ENCODE measurements around the gene PSAPL1.

Gene PSAPL1

DNA sequence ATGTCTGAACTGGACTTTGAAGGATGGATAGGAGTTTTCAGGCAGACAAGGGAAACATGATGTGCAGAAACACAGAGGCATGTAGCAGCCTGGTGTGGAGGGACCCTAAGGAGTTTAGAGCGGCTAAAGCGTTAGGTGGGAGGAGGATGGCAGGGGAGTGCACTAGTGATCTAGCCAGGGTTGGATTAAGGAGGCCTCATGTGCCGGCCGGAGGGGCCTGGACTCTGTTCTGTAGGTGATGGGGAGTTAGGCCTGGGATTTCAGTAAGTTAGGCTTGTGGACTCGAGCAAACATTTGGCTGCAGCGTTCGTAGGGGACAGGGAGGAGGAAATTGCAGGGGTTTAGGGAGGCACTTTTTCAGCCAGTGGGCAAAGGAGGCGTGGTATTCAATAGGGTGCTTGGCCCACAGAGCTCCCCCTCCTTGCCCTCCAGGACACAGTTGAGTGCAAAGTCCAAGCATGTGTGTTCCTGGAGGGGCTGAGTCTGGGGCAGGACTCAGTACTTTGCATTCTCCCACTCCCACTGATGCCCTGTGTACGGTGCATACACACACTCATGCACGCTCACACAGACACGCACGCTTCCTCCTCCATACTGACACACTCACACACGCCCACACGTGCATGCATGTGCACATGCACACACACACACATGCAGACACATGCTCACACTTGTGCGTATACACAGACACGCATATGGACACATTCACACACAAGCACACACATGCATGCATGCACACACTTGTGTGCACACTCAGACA lies 18.6 kb downstream of the PSAPL1 start:
- no peak for DNase-seq

DNA sequence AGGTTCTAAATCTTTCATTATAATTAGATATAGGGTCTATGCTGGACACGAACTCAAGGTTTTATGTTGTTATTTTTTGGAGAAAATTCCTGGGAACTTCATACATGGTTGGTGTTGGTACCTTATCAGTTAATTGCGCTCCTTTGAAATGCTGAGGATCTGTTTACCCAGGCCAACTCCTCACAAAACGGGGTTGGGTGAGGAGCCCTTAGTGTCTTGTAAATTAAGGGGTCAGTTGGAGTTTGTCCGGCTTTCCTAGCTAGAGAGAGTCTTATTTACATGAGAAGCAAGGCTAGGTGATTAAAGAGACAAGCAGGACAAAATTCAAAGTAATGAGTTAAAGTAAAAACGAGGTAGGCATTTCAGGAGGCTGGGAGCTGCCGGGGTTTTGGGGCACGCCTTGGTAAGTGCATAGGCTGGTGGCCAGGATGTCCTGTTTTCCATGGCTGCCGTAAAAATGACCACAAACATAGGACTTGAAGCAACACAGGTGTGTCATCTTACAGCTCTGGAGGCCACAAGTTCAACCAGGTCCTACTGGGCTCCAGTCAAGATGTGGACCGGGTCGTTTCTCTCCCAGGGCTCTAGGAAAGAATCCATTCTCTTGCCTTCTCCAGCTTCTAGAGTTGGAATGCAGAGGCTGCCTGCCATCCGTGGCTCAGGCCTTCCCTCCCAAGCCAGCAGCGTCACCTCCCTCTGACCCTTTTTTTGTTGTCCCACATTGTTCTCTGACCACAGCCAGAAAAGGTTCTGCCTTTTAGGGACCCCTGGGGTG lies 19.8 kb downstream of the PSAPL1 start:
- DNase-seq = no peak

DNA sequence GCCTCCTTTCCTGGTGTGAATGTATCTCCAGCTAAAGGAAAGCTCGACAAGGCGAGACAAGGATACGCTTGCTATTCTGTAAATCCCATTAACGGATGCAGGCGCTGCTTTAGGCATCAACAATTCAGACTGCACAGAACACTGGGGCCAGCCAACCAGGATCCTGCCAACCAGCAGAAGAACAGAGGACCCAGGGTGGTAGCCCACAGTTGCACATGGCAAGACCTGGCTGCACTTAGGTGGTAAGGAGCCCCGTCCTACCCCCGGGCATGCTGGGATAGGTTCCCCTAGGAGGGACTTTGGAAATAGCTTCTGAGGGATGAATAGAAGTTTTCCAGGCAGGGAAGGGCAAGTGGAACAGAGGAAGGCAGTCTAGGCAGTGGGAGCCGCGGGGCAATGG lies 20.7 kb downstream of the PSAPL1 start:
- DNase-seq = no peak

DNA sequence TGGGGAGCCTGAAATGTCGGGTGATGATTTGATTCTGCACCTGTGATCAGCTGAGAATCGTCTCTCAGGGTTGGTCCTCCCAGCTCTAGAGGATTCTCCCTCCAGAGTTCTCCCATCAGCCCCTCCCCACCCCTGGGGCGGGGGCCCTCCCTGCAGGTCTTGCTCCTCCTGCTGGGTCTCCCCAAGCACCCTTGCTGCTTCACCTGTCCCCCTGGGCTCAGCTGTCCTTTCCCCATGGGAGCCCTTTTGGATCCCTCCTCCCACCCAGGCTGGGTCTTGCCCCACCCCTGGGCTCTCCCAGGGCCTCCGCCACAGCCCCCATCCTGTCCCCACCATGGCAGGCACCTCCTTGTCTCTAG lies 22.2 kb downstream of the PSAPL1 start:
- DNase-seq = no peak

DNA sequence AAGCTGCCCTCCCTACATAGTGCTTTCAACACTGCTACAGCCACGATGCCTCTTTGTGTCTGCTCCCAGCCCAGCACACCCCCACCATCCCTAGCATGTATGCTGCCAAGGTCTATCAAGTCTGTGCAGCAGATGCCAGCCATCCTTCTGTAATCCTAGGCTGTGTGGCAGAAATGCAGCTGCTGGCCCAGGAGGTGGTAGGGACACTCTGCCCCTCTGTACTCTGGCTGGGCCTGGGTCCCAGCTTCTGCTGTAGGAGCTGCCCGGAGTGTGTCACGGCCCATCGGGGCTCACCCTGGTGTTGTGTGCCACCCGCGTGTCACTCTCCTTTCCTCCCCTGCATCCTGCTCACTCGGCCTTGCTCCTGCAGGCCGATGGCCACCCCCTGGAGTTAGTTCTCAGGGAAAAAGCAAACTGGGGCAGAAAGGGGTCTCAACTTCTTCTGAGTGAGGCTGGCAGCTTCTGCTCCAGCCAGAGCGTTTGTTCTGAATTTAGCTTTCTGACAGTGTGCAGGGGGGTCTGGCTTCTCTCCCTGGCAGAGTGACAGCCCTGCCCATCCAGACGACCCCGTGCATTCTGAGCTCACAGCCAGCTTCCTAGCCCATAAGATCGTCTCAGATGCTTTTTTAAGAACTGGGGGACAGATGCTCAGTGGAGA lies 22.7 kb downstream of the PSAPL1 start:
- no peak for DNase-seq

DNA sequence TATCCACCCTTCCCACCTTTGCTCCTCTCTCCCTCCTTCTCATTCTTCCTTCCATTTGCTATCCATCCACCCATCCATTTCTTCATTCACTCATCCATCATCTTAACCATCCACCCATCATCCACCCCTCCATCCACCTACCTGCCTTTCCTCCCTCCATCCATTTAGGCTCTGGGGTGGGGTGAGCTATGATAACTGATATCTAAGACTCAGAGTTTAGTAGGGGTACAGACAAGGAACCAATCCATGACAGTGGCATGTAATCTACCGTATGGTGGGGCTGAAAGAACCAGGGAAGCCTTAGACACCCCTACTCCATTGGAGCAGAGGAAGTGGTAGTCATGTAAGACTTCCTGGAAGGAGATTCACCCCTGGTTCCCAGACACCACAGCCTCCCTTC lies 23.2 kb downstream of the PSAPL1 start:
- DNase-seq = no peak

DNA sequence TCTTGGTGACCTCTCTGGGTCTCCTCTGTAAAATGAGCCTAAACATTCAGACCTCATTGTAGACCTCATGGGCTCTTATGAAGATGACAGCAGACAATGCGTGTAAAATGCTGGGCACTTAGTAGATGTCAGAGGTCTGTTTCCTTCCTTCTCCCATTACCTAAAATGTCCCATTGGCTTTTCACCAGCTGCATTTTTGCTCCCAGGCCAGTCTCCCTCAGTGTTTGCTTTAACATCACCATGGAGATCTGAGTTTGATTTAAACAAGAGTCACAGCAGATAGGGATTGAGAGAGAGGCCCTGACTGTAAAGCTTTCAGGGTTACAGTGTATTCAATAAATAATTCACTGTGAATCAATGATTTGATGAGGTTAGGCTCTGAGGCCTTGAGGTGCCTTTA lies 24.3 kb downstream of the PSAPL1 start:
- no peak for DNase-seq

DNA sequence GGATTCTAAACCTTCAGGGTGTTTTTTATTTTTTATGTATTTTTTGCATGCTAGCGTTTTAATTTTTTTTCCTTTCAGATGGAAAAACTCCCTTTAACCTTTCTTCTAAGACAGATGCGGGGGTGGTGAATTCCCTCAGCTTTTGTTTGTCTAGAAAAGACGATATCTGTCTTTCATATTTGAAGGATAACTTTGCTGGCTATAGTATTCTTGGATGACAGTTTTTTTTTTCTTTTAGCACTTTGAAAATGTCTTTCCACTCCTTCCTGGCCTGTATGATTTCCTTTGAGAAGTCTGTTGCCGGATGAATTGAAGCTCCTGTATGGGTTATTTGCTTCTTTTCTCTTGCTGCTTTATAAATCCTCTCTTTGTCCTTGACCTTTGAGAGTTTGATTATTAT lies 26.6 kb downstream of the PSAPL1 start:
- no peak for DNase-seq

DNA sequence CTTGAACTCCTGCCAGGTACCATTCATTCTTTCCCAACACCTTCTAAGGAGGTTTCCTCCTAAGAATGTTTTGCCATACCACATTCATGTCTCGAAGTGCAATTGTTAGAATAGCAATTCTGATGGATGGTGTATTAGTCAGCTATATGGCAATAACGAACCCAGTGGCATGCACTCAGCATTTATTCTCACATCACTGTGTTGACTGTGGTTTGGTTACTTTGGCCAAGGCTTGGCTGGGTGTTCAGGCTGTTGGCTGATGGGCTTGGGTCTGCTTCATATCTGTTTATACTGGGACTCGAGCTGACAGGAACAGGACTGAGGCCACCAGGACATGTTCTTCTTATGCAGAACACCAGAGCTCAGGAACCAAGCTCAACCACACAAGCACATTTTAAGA lies 31.7 kb downstream of the PSAPL1 start:
- no peak for DNase-seq

DNA sequence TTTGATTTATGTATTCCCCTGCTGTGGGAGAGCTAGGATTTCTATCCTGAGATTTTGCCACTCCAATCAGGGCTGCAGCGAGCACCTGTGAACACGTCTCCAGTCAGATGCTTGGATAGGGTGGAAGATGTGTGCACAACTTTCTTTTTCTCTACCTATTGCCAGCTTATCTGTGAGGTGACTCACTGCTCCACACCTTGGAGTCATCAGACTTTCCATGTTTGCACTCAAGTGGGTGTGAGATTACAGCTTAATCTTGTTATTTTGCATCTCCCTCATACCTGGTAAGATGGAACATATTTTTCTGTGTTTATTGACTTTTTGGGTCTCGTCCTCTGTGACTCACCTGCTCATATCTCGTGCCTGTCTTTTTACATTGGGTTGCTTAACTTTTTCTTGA lies 32.2 kb downstream of the PSAPL1 start:
- no peak for DNase-seq

DNA sequence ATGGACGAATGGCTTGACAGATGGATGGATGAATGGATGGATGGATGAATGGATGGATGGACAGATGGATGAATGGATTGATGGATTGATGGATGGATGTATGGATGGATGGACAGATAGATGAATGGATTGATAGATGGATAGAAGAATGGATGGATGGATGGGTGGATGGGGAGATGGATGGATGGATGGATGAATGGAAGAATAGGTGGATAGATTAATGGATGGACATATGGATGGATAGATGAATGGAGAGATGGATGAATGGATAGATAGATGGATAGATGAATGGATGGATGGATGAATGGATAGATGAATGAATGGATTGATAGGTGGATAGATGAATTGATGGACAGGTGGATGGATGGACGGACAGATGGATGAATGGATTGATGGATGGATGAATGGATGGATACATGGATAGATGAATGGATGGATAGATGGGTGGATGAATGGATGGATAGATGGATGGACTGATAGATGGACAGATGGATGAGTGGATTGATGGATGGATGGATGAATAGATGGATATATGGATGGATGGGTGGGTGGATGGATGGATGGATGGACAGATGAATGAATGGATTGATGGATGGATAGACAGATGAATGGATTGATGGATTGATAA lies 33.9 kb downstream of the PSAPL1 start:
- no peak for DNase-seq

DNA sequence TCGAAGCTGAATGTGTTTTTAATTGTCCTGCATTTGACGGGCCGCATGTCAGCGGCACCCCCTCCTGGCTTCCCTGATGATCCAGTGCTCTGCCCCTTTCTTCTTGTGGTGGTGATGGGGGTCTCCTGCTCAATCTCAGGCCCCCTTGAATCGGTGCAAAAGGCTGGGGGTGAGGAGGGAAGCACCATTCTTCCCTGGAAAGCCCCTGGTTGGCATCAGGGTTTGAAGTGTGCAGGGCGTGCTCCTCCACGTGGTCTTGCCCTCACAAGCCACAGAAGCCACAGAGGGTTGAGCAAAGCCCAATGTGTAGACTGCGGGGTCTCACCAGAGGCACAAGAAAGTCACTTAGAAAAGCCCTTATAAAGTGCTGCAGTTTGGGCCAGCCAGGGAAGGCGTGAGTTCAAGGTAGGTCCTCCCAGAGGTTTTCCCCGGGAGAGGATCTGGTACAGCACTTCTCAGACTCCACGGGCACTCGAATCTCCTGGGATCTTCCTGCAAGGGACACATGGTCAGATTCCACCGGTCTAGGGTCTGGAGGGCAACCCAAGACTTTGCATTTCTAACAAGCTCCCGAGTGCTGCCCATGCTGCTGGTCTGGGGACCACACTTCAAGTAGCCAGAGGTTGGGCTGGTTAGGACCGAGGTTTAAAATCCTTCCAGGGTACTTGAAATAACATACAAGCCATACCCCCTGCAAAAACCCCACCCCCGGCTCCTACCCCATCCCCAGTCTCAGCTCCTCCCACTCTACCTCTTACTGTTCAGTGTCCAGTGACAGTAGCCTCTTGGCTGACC lies 35.1 kb downstream of the PSAPL1 start:
- no peak for DNase-seq

DNA sequence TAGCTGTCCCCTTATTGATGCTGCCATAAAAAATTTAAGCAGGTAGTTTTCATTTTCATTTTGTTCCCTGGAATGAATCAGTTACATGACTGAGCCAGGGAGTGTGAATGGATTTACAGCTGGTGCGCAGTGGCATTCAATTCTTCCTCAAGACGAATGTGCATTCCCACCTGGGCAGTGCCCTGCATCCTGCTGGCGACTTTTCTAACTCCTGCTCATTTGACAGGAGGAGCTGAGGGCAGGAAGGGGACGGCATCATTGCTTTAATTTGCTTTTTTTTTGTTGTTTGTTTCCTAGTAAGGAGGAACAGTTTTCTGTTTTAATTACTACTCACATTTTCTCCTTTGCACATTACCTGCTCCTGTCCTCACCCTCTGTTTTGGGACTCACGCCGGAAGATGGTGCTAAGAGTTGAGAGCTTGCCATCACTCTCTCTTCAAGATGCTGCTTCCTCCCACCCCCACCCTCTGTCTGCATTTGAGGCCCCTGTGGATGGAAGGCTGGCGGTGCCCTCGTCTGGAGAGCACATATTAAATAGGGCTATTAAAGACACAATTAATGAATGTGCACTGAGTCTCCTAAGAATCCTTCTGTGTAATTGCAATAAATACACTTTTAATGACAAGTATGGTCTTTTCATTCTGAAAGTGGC lies 35.8 kb downstream of the PSAPL1 start:
- no peak for DNase-seq

DNA sequence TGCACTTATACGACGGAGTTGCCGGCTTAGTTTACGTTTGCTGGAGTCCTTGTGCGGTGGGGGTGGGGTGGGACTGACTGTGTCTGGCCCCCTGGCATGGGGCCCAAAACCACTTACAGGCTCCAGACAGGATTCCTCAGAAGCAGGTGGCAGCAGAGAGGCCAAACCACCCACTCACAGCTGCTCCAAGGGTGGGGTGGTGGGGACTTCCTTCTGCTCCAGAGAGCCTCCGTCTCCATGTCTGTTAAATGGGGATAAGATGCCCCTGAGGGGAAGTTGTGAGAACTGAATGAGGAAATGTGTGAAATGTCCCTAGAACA lies 36.7 kb downstream of the PSAPL1 start:
- peak; percentile 15 for DNase-seq

DNA sequence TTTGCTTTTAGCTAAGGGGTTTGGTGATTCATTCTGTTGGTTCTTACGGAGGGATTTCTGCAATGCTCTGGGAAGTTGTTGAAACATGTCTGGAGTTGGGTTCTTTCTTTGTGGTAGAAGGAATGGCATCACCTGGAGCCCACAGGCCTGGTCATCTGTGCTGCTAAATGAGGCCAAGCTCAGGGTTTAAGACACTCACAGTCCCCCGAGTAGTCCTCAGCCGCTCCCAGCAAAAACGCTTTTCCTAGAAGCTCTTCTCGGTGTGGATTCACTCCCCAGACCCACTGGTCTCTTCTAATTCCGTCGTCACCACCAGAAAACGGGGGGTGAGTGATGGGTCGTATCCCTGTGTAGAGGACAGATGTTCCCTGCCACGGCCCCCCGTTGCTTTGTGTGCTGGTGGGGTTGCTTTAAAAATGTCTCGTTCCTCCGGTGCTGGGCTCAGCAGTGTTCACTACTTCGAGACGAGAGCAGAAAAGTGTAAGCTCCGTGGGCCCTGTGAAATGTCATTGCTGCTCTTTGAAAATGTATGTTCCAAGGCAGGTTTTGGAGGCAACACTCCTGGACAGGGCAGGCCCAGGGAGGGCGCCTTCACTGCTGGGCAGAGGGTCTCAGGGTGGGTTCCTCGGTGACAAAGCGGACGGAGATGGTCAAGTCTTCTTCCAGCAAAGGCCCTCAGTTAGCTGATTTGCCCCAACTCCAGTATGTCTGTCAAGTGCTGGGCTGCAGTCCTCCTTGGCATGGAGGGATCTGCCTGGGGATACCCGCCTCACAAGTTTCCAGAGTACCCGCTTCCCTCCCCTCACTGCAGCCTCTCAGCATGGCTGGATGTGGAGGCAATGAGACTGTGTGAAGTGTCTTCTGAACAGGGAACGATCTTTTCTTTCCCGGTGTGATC lies 37.3 kb downstream of the PSAPL1 start:
- no peak for DNase-seq

DNA sequence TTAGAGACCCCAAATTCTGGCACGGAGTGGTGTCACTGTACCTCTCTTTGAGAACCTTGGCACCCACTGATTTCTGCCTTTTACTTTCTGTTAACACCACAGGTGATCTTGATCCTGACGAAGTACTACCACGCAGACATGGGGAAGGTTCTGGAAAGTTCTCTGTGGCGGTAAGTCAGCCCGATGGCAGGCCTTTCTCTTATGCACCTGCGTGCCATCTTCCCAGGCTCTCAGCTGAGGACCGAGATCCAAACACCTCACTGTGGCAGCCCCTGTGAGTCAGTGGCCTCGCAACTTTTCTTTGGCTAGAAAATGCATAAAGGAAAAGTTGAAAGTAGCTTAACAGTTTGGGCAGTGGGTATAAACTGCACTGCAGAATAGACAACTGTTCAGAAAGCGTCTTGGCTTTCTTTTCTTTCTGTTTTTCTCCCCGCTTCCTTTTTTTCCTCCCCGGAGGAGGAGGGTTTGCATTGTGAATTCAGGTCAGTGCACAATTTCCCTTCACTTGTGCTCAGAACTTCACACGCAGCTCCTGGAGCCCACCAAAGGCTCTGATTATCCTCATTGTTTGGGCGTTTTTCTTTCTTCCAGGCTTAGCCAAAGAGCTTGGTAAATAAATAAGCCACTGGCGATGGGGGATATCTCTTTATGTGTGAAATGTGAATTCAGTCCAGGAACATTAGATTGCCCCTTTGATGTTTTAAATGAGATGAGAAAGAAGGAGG lies 38.4 kb downstream of the PSAPL1 start:
- no peak for DNase-seq

DNA sequence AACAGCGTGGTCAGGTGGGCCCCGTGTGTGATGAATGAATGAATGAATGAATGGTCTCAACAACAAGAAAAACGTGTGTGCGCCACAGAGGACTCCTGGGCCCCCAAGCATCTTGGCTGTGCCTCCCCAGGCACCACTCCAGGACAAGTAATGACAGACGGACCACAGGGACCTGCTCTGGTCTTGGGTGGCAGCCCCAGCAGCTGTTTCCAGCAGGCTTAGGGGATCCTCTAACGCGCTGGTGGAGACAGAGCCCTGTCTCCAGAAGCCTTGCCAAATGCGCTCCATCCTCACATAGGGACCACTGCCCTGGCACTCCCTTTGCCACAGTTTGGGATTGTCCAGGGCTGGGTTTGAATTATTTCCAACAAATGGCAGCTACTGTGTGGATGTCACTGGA lies 39.1 kb downstream of the PSAPL1 start:
- DNase-seq = no peak

DNA sequence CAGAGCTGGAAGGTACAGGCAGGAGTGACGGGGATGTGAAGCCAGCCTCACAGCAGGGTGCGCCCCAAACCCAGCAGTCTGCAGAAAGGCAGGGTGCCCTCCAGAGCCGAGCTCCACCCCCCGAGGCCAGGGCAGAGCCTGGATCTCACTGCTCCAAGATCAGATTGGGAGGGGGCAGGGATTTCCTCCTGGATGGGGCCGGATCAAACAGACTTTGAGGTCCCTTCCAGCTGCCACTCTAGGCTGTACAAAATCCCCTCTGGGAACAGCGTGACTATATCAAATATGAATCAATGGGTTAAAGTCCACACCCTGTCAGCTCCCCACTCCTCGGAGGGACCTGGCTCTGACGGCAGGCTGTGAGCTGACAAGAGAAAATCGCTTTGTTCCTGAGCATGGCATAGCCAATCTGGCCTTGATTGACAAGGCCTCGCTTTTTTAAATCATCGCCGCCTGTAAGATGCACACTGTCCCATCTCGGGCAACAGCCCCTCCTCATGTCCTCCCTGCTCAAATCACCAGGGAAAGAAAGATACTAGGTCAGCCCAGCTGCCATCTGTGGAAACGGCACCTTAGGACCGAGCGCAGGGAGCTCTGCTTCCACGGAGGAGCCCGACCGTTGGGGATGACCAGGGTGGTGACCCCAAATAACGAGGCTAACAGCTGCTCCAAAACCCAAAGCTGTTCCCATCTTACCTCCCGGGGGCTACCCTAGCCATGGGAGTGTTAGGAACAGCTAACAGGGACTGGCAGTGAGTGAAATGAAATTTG lies 39.9 kb downstream of the PSAPL1 start:
- DNase-seq = no peak

DNA sequence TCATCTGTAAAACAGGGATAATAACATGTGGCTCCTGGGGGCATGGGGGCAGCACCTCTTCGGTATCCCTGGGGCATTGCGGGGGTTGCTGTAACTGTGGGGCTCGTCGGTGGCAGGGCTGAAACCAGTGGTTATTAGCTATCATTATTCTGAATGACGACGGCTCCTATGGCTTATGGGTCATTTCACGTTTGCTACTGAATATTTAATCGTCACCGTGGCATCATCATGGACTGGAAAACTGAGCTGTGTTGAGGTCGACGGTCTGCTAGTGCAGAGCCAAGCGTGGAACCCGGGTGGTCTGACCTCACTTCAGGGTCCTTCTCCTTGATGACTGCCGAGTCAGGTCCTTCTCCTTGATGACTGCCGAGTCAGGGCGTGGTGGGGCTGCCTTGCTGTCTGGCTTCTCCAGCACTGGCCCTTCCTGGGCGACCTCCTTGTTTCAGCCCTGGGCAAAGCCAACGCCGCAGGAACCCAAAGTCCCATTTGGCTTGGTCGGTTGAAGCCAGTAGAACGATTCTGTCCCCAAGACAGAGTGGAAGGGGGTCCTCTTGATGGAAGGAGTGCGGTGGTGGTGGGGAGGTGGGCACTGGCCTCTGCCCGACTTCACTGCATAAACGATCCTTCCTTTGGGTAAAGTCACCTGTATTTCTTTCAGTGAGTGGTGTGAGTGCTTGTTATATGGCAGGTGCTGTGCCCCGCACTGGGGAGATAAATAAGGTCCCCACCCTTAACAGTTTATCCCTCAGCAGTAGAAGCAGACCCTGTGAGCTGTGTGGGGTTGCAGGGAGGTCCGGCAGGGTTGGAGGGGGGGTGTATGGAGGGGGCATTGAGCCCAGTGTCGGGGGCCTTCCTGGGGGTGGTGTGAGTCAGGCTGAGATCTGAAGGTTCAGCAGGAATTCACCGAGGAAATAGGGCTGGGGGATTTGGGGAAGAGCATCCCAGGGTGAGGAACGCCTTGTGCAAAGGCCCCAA lies 40.8 kb downstream of the PSAPL1 start:
- DNase-seq = no peak

Data from SHP77 treated with DMSO at 0.1 percent for 48 hours (cell line).